Calu3 (cell line): ENCODE measurements around the gene PAX7. TPM values are rescaled to one million over a fixed set of nuclear protein-coding genes. Genes with fewer than 3 reads are reported as not detected.

ENCODE experiments used
- BruUV-seq: library from RNA; stranded (reverse); fragments of 400-500 nt; replicated peaks from 2 replicates; lab custom pipeline; 2021; lab: Mats Ljungman, UMichigan
- CTCF ChIA-PET: fragments of 300-600 bp; sonication (Branson Sonifier 250); formaldehyde crosslinking; loops from one replicate; lab custom pipeline; 2022; ENCODE audit warnings: antibody characterized with exemption; lab: Charles Lee
- DNase-seq: peaks from one replicate; pipeline ENCODE4 v3.0.0; 2022
- H3K27ac Mint-ChIP-seq: one replicate; pipeline ENCODE4 v1.8.0; 2022; ENCODE audit warnings: mixed read lengths; ENCODE audit not compliant: unreplicated experiment
- H3K27me3 Mint-ChIP-seq: one replicate; pipeline ENCODE4 v1.8.0; 2022; ENCODE audit warnings: mixed read lengths; ENCODE audit not compliant: unreplicated experiment
- H3K36me3 Mint-ChIP-seq: one replicate; pipeline ENCODE4 v1.8.0; 2022; ENCODE audit warnings: mild to moderate bottlenecking, moderate library complexity, mixed read lengths; ENCODE audit not compliant: insufficient read depth, unreplicated experiment
- H3K4me1 Mint-ChIP-seq: one replicate; pipeline ENCODE4 v1.8.0; 2022; ENCODE audit warnings: mild to moderate bottlenecking, low read depth, mixed read lengths; ENCODE audit not compliant: unreplicated experiment
- H3K4me3 Mint-ChIP-seq: one replicate; pipeline ENCODE4 v1.8.0; 2022; ENCODE audit warnings: mild to moderate bottlenecking, low read depth, moderate library complexity, mixed read lengths; ENCODE audit not compliant: unreplicated experiment
- H3K9me3 Mint-ChIP-seq: one replicate; pipeline ENCODE4 v1.8.0; 2022; ENCODE audit warnings: low read depth, mixed read lengths; ENCODE audit not compliant: unreplicated experiment
- CTCF ChIP-seq: fragments of 200-600 bp; IDR thresholded peaks from one replicate; pipeline ENCODE4 v1.8.0; 2022; ENCODE audit warnings: antibody characterized with exemption; ENCODE audit not compliant: unreplicated experiment
- intact Hi-C: fragments of 100-400 bp; cut with micrococcal nuclease; formaldehyde crosslinking; loops from one replicate; pipeline ENCODE4 v1.10.0; 2022; ENCODE audit not compliant: unreplicated experiment
- total RNA-seq: library from RNA; stranded (reverse); gene quantifications from 2 replicates; pipeline ENCODE4 v1.2.3, GENCODE V29; 2022

PAX7 gene
- total RNA-seq, 1 experiment from 2014 or later, result not detected

DNA sequence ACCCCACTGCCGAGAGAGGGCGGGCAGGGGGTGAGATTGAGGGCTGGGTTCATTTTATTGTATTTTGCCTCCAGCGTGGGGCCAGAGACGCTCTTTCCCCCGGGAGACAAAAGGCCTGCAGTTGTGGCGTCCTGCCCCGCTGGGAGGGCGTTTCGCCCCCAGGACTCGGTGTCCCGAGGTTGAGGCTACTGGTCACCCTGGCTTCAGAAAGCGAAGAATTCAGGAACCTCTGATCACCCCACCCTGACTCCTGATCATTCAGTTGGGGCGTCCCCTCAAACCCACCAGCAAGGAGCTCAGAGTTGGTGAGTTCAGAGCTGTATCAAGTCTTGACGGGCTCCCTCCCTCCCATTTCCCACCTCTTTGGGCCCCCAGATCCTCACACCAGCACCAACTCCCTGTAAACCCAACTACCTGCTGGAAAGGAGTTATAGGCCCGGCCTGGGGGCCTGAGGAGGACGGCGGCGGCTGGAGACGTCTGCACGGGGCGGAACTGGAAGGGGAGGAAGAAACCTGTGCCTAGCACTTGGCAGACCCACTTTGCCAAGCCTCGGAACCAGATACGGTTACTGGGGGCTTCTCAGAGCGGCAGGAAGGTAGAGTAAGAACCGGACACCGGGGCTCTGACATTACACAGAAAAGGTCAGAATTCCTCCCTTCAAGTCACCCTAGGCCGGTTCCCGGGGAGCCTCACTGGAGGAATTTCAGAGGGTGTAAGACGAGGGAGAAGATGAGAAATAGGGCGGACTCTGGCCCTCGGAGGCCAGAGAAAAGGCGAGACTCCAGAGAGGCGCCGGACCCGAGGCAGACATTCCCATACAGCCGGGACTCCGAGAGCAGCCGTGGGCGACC, 761 bp upstream of the PAX7 start:
- H3K36me3 Mint-ChIP-seq, result no peaks in the 10 kb centered on the region
- BruUV-seq, result no TSS peak
- TF ChIP-seq CTCF, result no peak
- DNase-seq, result no peak
- H3K27me3 Mint-ChIP-seq, result peaks cover 100% of the 10 kb centered on the region
- no peak overlapping the region for H3K4me3 Mint-ChIP-seq
- H3K9me3 Mint-ChIP-seq, result no peaks in the 10 kb centered on the region
- CTCF ChIA-PET, result no interaction called here
- intact Hi-C loops, result no loop called here
- H3K4me1 Mint-ChIP-seq, result peaks cover 1% of the 10 kb centered on the region
- no peak overlapping the region for H3K27ac Mint-ChIP-seq

DNA sequence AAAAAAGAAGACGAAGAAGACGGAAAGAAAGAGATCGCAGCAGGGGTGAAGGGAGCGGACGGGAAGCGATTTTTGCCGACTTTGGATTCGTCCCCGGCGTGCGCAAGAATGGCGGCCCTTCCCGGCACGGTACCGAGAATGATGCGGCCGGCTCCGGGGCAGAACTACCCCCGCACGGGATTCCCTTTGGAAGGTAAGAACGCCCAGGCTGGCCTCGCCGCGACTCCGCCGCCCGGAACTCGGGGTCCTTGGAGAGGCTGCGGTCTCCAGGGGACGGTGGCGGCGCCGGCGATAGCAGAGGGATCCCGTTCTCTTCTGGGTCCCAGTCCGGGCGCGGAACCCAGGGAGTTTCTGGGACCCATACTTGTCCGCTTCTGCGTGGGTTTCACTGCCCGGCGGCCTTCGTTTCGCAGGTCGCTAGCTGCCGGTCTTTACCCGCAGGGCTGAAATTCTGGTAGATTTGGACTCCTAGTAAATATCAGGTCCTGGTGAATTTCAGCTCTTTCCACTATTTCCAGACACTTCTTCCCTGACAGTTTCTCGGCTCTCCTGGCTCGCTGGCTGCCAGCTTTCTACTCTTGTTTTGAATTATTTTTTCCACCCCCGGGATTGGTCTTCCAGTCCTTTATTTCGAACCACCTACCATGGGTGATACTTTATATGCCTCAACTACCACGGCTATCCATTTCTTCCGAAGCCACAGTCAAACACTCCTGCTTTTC, 1.0 kb downstream of the PAX7 start:
- Mint-ChIP-seq H3K27me3 (peaks cover 100% of the 10 kb centered on the region), H3K4me1 (peaks cover 14% of the 10 kb centered on the region), H3K27ac (no peak overlapping the region), H3K36me3 (no peaks in the 10 kb centered on the region), H3K4me3 (no peak overlapping the region), H3K9me3 (no peaks in the 10 kb centered on the region)
- no peak for DNase-seq
- intact Hi-C loops, result no loop called here
- no peak for TF ChIP-seq CTCF
- CTCF ChIA-PET, result no interaction called here
- BruUV-seq, result no TSS peak

DNA sequence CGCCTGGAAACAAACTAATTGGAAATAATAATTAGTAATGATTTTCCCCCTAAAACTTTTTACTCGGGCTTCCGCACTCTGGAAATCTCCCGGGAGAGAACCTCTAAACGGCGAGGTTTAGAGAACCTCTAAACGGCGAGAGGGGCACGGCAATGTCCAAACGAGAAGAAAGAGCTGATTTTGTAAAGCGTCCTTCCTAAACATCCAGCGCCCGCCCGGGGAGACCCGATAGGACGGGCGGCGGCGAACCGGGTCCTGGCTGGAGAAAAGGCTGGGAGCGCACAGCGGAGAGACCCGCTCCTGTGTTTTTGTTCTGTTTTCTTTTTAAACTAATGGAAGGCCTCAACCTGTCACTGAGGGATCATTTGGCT, 1.6 kb downstream of the PAX7 start:
- intact Hi-C loops, result no loop called here
- H3K36me3 Mint-ChIP-seq, result no peaks in the 10 kb centered on the region
- H3K27ac Mint-ChIP-seq, result no peak overlapping the region
- no peak for TF ChIP-seq CTCF
- DNase-seq, result no peak
- BruUV-seq, result no TSS peak
- H3K9me3 Mint-ChIP-seq, result no peaks in the 10 kb centered on the region
- H3K4me3 Mint-ChIP-seq, result no peak overlapping the region
- CTCF ChIA-PET, result no interaction called here
- H3K4me1 Mint-ChIP-seq, result peaks cover 18% of the 10 kb centered on the region
- H3K27me3 Mint-ChIP-seq, result peaks cover 100% of the 10 kb centered on the region

DNA sequence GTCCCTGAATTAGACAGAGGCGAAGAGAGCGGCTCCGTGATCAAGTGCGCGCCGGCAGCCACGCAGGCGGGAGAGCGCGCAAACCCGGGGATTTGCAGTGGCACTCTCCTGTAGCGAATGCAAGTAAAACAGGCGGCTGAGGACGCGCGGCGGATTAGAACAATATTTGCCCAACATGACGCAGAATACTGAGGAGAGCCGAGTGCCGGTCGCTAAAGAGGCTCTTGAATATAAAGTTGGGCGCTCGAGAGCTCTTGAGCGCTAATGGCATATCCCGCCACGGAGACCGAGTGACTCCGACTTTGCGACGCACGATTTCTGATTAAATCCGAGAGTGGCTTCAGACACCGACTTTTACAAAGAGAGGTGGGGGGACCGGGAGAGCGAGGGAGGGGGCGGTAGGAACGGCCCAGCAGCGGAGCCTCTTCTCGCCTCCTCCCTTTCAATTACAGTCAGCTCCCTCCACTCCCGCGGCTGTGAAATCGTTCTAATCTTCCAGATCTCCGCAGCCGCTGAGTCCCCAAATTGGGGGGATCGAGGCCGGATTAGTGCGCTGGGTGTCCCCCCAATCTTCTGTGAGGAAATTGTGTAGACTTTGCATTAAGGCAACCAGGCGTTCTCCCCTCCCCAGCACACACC, 2.3 kb downstream of the PAX7 start:
- CTCF ChIA-PET, result no interaction called here
- Mint-ChIP-seq H3K4me1 (peaks cover 22% of the 10 kb centered on the region), H3K4me3 (no peak overlapping the region), H3K9me3 (no peaks in the 10 kb centered on the region), H3K27me3 (peaks cover 100% of the 10 kb centered on the region), H3K36me3 (no peaks in the 10 kb centered on the region), H3K27ac (no peak overlapping the region)
- TF ChIP-seq CTCF, result no peak
- no TSS peak for BruUV-seq
- DNase-seq, result no peak
- intact Hi-C loops, result no loop called here
